ENCODE measurements around the gene NLRP14. TPM values are rescaled to one million over a fixed set of nuclear protein-coding genes. Genes with fewer than 3 reads are reported as not detected.
A peak's percentile ranks its signal among the peaks of the same experiment; 100 is the strongest.

NLRP14 gene
- total RNA-seq, 1 experiment from 2014 or later = 0.12 TPM

DNA sequence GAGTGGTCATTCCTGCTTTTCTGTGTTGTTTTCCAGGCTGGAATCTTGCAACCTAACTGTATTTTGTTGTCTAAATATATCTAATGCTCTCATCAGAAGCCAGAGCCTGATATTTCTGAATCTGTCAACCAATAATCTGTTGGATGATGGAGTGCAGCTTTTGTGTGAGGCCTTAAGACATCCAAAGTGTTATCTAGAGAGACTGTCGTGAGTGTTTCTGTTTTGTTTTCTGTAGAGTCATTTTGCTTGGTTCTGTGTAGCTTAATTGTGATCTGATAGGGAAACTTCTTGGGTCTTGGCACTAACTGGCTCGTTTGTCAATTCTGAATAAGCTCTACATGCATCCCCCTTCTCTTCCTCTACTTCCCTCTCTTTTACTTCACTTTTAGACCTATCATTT is 37.4 kb downstream of the NLRP14 start:
- DNase-seq (ENCODE audit: low read depth) = no peak

DNA sequence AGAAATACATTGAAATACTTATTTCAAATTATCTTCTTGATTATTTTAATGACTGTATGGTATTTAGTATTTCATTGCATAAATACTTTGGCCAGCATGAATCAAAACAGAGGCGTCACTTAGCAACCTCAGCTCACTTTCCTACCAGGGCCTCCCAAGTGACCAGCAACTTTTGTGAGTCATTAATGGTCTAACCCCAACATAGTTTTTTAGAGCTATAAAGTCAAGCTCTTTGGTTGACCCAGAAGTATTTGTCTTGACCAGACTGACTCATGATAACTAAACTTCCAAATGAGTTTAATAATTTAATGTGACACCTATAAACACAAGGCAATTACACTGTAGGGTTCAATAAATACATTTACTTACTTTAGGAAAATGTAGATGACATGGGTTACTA is 40.6 kb downstream of the NLRP14 start:
- DNase-seq (ENCODE audit: low read depth) = peak; percentile 57

DNA sequence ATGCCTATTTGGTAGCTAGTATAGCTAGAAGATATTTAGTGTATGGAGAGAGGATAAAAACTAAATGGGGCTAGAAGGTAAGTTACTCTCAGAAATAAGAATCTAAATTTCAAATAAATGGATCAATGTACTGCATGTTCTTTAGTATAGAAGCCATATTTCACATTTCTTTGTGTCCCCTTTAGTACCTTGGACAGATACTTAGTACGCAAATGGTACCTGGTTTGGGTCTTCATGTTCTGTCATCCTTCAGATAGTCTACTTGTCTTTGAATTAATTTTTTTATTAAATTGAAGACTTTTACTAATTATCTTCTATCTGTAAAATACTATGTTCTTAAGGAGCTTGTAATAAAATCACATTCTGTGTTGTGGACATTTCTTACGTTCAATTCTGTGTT is 42.3 kb downstream of the NLRP14 start:
- DNase-seq (ENCODE audit: low read depth) = no peak

DNA sequence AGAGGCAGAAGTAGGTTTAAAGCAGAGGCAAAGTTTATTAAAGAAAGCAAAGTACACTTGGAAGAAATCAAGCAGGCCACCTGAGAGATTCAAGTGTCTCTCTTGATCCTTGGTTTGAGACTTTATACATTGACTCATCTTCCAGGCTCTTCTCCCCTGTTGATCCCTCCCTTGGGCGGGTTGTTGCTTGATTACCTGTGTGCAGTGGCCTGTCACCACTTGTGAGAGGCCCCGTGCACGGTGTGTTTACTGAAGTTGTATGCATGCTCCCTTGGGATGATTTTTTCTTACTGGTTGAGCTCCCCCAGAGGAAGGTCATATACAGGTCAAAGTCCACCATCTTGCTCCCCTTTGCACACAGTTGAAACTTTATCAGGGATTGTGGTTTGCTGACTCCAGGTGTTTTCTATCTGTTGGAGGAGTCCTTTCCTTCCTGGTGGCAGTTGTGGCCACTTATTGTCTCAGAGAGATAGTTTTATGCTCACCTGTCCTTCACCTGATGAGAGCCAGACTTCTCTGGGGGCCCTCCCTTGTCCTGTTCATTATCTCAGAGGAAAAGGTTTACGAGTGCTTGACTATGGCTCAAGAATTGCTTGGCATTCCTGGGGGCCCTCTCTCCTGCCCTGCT is 52.2 kb downstream of the NLRP14 start:
- DNase-seq (ENCODE audit: low read depth) = no peak

DNA sequence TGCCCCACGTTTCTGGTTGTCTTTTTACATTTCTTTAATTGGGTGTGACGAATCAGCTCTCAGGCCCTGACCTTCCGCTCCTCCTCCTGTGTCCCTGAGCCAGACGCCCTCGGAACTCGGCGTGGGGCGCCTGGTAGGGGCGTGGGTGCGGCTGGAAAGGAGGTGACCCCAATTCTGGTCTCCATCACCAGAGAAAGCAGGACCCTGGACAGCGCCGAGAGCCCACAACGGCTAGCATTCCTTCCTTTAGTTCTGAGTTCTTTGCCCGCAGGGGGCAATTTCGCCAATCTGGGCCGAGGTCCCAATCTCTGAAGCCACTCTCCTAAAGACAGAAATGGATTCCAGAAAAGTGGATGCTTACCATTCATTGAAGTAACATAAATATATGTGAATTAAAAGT is 56.8 kb downstream of the NLRP14 start:
- DNase-seq (ENCODE audit: low read depth) = peak; percentile 6

DNA sequence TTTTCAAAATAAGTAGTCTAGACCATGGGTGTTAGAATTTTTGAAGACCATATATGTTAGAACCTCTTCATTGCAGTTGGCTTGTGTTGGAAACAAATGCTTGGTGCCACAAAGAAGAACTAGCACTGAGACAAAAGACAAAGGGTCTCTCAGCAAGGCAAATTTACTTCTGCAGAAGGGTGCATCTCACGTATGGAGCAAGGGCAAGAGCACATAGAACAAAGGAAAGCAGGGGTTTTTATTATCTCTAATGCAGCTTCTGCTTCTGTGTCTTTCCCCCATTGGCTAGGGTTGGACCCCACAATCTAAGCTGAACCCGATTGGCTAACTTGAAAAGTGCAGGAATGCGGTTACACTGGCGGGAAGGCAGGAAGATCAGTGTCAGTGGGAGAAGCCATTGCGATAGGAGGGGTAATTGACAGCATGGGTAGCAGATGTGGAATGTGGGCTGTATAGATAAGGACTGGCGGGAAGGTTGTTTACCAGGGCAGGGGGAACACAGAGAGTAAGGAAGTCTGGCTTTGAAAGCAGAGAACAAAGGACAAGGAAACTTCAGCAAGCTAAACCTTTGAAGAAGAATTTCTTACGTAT is 59.4 kb downstream of the NLRP14 start:
- no peak for DNase-seq (ENCODE audit: low read depth)

DNA sequence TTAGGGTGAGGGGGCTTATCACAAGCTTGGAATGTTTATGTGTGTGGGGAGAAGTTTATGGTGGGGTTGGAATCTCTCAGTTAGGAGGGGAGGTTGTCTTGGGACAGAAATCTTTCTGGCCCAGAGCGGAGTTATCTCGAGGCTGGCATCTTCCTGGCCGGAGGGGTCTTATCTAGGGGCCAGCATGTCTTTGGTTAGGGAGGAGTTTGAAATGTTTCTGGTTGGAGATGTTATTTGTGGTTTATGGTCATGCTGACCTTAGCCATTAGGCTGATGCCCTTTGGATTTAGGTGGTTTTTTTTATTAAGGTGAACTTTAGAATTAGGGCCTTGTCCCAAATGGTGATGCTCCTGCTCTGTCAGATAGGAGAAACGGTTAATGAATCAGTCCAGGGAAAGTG is 60.6 kb downstream of the NLRP14 start:
- no peak for DNase-seq (ENCODE audit: low read depth)

DNA sequence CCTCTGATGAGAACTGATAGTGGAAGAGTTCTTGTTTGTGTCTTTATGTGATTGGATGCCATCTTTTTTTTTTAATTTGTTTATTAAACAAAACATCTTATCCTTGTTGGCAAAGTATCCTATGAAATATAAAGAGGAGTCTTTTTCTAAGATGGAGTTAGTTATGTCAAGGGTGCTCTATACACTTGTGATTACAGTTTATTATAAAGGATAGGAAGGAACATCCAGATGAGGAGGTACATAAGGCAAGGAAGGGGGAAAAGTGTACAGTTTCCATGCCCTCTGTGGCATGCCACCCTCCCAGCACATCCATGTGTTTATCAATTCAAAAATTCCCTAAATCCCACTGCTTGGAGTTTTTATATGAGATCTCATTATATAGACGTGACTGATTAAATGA is 61.2 kb downstream of the NLRP14 start:
- DNase-seq (ENCODE audit: low read depth) = no peak

DNA sequence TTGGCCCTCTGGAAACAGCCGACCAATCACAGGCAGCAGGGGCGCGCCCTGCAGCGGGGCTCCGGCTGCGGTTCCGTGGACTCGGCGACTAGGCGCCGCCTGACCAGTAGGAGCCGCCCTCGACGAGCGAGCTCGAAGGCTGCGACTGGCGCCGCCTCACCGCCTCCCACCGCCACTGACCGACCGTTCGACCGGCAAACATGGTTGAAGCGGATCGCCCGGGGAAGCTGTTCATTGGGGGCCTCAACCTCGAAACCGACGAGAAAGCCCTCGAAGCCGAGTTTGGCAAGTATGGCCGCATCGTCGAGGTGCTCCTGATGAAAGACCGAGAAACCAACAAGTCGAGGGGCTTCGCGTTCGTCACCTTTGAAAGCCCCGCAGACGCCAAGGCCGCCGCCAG is 68.6 kb downstream of the NLRP14 start, which contains the start of gene RBMXL2:
Gene RBMXL2 (plus strand): TSS at position 78 of the 400 bp plus-strand sequence. CDS start 123 bp downstream, at position 201.
- DNase-seq (ENCODE audit: low read depth) = no peak

DNA sequence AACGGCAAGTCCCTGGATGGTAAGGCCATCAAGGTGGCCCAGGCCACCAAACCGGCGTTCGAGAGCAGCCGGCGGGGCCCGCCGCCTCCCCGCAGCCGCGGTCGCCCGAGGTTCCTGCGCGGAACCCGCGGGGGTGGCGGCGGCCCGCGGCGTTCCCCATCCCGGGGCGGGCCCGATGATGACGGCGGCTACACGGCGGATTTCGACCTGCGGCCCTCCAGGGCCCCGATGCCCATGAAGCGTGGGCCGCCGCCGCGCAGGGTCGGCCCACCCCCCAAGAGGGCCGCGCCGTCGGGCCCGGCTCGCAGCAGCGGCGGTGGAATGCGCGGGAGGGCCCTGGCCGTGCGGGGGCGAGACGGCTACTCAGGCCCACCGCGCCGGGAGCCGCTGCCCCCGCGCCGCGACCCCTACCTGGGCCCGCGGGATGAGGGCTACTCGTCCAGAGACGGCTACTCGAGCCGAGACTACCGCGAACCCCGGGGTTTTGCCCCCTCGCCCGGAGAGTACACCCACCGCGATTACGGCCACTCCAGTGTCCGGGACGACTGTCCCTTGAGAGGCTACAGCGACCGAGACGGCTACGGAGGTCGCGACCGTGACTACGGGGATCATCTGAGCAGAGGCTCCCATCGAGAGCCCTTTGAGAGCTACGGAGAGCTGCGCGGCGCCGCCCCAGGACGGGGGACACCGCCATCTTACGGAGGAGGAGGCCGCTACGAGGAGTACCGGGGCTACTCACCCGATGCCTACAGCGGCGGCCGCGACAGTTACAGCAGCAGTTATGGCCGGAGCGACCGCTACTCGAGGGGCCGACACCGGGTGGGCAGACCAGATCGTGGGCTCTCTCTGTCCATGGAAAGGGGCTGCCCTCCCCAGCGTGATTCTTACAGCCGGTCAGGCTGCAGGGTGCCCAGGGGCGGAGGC is 69.3 kb downstream of the NLRP14 start:
- no peak for DNase-seq (ENCODE audit: low read depth)

DNA sequence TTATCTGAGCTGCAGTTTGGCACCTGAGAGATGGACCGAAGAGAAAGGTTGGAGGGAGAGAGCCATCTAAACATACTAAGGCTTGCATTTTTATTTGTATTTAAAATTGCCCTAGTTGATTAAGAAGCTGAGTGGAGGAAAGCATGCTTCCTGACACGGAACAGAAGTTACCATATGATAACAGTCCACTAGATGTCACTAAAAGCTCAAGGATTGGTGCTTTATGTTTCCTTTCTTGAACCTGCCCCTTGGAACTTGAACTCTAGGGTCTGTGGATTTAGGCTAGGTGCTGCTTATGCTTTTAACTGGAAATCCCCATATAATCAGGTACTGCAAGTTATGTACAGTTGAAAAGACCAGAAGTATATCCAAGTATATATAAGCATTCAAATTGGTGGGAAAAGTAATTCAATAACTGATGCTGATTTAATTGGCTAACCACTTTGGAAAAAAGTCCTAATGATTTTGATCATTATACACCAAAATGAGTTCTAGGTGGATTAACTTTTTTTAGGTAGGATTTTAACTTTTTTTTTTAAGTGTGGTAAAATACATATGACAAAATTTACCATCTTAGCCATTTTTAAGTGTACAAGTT is 78.1 kb downstream of the NLRP14 start:
- peak; percentile 36 for DNase-seq (ENCODE audit: low read depth)

DNA sequence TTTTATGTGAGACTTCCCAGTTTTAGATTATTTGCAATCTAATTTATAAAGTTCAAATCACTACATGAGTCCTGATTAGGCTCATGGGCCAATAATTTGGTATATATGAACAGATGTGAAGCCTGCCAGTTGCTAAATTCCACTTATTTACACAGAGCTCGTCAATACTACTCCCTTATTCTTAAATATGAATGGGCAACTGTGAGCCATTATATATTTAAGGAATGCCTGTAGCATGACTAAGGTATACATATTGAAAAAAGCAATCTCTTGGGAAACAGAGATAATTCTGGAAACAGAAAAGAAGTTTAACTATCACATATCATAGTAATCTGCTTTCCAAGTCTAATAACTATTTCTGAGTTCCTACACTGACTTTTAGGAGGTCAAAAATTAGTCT is 95.5 kb downstream of the NLRP14 start:
- no peak for DNase-seq (ENCODE audit: low read depth)

DNA sequence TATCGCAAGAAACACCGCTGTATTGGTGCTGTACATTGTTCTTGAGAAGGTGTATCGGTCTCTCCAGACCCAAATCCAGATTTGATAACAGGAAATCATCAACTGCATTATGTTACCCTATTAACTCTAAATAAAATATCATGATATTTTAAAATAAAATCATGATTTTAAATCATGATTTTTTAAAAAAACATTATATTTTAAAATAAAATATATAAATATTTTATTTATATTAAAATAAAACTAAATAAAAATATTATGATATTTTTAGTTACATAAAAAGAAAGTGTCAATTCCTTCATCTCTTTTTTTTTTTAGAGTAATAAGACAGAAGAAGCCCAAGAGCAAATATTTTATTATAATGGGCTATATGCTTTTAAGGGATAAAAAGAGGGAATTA is 96.1 kb downstream of the NLRP14 start:
- DNase-seq (ENCODE audit: low read depth) = no peak

Other genes with a start within 250 kb of the NLRP14 start
- 0.39 and 0.84 TPM in 2 replicates for gene OR2AG2, start 248.5 kb upstream of the NLRP14 start, total RNA-seq (2014; rRNA removed; shearing (Covaris generic))
- not detected in 2 replicates for gene OR2AG1, start 237.5 kb upstream of the NLRP14 start, total RNA-seq (2014; rRNA removed; shearing (Covaris generic))
- gene OR6A2, start 220.8 kb upstream of the NLRP14 start, total RNA-seq (2014; rRNA removed; shearing (Covaris generic)) = 0.10 and 0.24 TPM in 2 replicates
- not detected in 2 replicates for gene OR10A5, start 174.8 kb upstream of the NLRP14 start, total RNA-seq (2014; rRNA removed; shearing (Covaris generic))
- not detected in 2 replicates for gene OR10A2, start 157.4 kb upstream of the NLRP14 start, total RNA-seq (2014; rRNA removed; shearing (Covaris generic))
- gene OR10A4, start 143.9 kb upstream of the NLRP14 start, total RNA-seq (2014; rRNA removed; shearing (Covaris generic)) = not detected in 2 replicates
- 0.36 TPM in 1 of 2 replicates, not detected in the other for gene OR2D2, start 128.0 kb upstream of the NLRP14 start, total RNA-seq (2014; rRNA removed; shearing (Covaris generic))
- not detected in 2 replicates for gene OR2D3, start 99.5 kb upstream of the NLRP14 start, total RNA-seq (2014; rRNA removed; shearing (Covaris generic))
- 6.7 and 8.9 TPM in 2 replicates for gene ZNF215, start 94.1 kb upstream of the NLRP14 start, total RNA-seq (2014; rRNA removed; shearing (Covaris generic))
- gene ZNF214, start 133 bp upstream of the NLRP14 start, total RNA-seq (2014; rRNA removed; shearing (Covaris generic)) = 2.6 and 3.5 TPM in 2 replicates
- 0.12 TPM in 1 of 2 replicates, not detected in the other for gene RBMXL2, start 68.5 kb downstream of the NLRP14 start, total RNA-seq (2014; rRNA removed; shearing (Covaris generic))
- not detected in 2 replicates for gene SYT9, start 231.4 kb downstream of the NLRP14 start, total RNA-seq (2014; rRNA removed; shearing (Covaris generic))